HG03342 (cell line): Measurements from ENCODE around the gene PLIN1.

ENCODE experiments used
- ATAC-seq: cut with Tn5 transposase; IDR thresholded peaks from one replicate; pipeline ENCODE4 v1.9.1; 2021; ENCODE audit warnings: mild to moderate bottlenecking, moderate library complexity; ENCODE audit not compliant: unreplicated experiment

Gene PLIN1

DNA sequence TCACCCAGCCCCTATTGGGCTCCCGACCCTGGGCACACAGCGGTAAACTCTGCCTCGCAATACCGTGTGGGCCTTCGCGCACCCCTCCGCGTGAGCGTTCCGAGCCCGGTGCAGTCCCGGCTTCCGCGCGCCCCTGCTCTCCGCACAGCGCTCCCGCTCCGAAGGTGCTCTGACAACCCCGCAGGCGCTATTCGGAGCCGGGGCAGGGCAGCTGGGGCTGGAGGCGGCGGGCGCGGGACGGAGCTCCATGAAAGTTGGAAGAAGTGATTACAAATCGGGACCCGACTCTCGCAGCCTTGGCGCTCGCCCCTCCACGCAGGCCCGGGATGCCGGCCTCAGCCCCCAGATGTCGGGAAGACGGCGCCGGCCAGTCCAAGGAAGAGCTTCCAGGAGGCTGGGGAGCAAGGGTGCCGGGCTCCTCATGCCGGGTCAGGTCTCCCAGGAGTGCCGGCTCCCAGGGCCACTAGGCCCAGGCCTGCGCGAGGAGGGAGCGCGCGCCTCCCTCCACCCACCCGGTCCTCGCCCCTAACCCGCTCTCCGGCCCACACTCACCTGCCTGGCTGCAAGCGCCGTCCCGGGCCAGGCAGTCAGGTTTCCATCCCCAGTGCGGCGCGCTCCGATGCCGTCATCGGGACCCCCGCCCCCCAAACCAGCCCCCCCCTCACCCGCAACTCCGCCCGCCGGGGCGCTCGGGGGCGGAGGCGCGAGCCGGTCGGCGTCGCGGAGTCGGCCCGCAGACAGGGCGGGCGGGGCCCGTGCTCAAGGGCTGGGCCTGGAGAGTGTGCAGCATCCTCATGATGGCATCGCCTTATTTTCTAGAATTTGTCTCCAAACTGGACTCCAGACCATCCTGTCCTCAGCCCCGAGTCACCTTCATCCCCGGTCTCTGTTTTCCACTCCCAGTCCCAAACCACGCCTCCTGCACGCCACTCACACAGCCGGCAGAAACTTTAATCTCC, 24.0 kb downstream of the PLIN1 start, which contains the start of gene KIF7:
Gene KIF7, minus strand, starts transcription at position 621 of the 959 bp plus-strand sequence. CDS start 2,537 bp downstream, outside the sequence.
- no peak for ATAC-seq

DNA sequence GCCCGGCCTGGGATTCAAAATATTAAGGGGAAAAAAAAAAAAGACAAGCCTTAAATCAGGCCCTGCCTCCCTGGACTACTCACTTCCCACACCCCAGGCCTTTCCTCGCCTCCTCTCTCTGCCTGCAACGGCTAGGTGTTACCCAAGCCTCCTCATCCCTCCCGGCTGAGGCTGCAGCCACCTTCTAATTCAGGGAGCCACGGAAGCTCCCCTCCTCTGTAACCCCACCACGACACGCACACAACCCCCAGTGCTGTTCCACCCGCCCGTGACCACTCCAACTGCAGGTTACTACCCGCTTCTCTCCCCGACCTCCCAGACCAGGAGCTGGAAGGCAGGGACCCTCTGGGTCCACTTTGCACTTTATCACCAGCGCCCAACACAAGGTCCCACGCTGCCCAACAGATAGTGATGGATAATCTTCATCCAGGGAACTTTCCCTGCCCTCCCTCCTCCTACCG, 24.8 kb downstream of the PLIN1 start:
- no peak for ATAC-seq

DNA sequence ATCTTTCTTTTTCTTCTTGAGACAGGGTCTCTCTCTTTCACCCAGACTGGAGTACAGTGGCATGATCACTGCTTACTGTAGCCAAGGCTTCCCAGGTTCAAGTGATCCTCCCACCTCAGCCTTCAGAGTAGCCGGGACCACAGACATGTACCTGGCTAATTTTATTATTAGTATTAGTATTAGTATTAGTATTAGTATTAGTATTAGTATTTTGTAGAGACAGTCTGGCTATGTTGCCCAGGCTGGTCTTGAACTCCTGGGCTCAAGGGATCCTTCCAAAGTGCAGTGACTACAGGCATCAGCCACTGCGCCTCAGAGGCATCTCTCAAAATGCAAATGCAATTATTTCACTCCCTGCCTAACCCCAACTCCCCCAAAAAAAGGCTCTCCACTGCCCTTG, 25.6 kb downstream of the PLIN1 start:
- ATAC-seq: no peak

DNA sequence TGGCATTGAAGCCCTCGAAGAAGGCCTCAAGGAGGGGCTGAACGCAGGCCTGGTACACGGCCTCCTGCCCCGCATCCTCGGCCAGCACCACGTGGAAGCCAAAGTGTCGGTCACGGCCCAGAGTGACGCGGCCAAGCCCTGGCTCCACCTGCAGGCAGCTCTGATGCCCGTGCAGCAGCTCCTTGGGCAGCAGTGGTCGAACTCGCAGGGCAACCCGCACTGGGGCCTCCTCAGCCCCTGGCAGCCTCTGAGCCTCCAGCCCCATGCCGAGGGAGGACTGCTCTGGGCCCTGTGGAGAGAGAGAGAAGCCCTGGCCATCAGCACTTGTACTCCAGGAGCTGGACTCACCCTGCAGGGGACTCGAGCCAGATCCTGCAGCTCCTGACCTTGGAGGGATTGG, 26.5 kb downstream of the PLIN1 start:
- ATAC-seq: no peak

DNA sequence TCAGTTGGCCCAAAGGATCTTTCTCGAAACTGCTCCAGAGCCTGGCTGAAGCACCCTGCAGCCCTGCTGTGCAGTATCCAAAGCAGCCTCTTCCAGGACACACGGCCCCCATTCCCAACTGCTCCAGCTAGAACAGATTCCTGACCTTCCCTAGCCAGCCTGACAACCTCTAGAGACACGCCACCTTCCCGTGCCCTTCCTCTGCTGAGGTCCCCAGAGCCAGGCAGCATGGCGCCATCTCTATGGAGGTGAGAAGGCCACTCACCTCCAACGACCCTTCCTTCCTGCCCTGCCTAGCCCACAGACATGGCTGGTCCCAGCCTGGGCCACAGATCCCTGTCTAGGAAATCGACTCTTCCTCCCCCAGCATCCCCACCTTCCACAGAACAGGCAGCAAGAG, 27.0 kb downstream of the PLIN1 start:
- ATAC-seq: no peak

DNA sequence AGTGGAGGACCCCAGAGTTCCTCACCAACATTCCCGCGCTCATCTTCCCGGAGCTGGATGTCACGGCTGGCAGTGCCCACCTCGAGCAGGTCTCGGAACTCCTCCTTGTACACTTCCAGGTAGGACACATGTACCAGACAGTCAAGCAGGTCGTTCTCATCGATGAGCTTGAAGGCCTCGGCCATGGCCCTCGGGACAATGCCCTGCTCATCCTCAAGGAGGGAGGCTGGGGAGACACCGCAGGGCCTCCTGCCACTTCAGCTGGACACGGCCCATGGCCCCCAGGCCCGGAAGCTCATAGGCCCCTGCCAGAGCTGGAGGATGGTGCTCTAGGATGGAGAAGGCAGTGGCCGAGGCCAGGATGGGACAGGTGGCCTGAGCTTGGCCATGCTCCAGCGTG, 29.5 kb downstream of the PLIN1 start:
- ATAC-seq: no peak

DNA sequence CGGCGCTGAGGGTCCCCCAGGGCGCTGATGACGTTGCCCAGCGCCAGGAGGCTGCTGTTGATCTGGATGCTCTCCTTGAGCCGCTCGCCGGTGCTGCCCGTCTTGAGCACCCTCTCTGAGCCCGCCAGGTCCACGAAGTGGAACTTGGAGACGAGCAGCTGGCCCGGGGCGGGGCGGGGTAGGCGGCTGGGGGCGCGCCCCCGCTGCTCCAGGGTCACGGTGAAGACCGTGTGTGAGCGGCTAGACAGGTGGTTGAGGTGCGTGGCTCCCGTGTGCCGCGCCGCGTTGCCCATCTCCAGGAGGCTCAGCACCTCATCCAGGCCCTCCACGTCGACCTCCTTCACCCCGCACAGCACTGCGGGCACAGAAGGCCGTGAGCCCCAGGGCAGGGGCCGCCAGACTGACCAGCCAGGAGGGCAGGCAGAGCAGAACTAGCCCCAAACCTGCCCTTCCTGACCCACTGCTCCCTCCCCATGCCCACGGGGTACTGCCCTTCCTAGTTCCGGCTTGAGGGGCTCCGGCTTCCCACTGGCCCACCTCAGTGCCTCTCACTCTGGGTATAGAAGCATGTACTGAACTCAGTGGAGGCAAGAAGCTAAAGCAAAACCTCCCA, 30.0 kb downstream of the PLIN1 start:
- no peak for ATAC-seq

DNA sequence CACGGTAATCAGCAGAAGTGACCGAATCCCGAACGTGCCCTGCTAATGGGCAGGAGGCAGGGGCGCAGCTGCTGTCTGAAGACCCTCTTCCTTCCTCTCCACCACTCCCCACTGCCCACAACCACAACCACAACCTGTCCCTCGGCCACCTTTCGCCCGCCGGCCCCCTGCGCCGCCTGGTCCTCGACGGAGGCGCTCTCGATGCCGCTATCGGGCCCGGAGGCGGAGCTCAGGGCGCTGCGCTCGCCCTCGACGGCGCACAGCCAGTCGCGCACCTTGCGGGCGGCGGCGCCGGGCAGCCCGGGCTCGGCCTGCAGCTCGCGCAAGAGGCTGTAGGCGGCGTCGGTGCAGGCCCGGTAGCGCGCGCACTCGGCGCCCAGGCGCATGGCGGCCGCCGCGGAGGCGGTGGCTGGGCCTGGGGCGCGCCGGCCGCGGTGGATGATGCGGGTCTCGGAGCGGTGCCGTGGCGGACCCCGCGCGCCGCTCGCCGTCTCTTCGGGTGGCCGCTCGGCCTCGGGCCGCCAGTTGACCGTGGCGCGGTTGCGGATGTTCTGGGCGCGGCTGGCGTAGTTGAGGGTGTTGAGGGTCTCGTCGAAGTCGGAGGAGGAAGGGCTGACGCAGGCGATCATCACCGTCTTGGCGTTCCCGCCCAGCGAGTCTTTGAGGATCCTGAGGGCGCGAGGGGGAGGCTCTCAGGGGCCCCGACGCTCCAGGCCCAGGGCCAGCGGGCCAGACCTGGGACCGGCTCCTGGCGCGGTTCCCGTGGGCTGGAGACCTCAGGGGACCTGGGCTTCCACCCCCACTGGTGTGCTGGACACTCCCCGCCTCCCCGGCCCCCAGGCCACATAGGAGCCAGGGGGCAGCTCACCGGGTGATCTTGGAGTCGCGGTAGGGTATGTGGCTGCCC, 30.8 kb downstream of the PLIN1 start:
- ATAC-seq: no peak

DNA sequence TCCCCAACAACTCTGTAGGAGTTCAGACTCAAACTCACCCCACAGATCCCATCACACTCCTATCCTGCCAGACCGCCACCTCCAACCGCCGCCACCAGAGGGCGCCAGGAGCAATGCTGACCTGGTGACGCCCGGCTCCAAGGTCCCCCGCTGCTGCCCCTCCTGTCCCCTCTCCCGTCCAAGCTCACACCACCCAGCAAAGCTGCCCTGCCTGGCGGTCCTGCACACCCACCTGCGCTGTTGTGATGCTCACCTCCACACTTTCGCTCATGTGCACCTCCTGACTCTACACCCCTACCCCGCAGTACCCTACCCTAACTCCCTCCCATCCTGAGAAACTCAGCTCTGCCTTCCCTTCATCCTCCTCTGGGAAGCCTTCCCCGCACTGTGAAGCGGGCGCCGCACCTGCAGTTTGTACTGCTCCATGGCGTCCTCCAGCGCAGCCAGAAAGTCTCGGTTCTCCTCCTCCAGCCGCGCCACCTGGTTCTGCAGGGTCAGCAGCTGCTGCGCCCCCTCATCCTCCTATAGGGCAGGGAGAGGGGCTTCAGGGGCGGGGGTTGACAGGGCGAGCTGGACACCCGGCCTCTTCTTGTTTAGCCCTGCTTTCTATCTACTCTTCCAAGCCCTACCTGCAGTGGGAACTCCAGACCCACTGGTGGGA, 31.8 kb downstream of the PLIN1 start:
- peak; percentile 57 for ATAC-seq

DNA sequence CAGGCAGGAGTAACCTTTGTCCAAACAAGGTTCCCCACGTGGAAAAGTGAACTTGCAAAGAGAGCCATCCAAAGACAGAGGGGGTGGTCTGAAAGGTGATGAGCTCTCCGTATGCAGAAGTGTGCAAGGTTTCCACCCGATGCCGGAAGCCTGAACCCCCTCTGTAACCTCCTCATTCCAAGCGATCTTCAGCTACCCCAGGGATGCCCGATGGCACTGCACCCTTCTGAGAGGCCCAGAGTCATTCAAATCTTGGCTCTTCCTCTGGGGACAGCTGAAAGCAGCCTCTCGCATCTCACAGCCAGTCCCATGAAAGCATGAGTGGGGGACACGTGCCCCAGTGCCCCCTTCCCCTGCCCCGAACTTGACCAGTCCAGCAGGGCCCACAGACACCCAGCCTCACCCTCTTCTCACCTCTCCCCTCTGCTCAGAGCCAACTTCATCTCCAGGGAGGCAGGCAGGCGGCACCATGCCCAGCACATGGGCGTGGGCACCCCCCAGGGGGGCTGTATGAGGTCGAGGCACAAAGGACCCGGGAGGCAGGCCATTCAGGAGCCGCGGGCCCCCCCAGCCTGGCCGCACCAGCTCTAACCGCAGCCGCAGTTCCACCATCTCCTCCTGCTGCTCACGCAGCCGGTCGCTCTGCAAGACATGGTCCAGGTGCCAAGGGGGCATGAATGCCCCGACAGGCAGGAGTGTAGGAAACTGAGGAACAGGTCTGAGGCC, 32.6 kb downstream of the PLIN1 start:
- no peak for ATAC-seq

DNA sequence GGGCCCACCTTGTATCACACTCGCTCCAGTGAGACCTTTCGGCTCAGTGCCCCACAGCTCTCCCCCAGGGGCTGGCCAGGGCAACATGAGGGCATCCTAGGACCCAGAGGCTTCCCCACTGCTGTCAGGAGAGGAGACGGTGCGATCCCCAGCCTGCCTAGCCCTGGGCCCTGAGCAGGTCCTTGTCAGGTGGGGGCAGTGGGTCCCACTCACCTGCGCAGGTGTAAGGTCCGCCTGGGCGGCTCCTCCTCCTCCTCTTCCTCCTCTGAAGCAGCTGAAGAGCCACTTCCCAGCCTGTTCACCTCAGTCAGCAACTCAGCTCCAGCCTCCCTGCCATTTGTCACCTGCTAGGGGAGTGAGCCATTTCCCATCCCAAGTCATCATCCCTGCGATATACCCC, 33.5 kb downstream of the PLIN1 start:
- ATAC-seq: no peak

DNA sequence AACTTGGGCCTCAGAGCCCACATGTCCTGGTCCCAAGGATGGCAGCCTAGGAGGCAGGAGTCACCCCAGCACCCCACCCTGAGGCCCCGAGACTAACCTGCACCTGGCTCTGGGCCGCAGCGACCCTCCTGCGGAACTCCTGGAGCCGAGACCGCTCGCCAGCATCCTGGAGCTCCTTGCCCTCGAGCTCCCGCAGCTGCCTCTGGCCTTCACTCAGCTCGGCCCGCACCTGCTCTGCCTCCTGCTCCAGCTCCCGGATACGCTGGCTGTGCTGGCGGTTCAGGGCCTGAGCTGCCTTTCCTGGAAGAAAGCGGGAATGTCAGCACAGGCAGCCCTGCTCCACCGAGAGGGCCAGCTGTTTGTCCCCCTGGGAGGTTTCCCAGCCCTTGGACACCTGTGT, 37.1 kb downstream of the PLIN1 start:
- ATAC-seq: no peak

DNA sequence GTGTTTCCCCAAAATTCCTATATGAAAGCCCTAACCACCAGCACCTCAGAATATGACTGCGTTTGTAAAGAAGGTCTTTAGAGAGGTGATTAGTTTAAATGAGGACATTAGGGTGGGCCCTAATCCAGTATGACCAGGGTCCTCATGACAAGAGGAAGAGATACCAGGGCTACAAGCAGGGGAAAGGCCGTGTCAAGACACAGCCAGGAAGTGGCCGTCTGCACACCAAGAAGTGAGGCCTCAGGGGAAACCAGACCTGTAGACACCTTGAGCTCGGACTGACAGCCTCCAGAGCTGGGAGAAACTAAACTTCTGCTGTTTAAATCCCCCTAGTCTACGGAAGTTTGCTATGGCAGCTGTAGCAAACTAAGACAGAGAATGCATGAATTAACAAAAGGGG, 38.1 kb downstream of the PLIN1 start:
- ATAC-seq: no peak

DNA sequence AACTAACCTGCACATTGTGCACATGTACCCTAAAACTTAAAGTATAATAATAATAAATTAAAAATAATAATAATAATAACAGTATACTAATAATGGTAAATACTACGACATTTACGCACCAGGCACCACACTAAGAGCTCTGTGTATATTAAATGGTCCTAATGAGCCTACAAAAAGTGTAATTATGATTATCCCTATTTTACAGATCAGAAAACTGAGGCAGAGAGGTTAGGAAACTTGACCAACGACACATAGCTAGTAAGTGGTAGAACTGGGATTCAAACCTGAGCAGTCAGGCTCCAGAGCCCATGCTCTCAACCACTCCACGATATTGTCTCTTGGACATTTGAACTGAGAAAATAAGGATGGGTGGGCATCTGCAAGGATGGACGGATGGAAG, 38.9 kb downstream of the PLIN1 start:
- ATAC-seq: no peak

DNA sequence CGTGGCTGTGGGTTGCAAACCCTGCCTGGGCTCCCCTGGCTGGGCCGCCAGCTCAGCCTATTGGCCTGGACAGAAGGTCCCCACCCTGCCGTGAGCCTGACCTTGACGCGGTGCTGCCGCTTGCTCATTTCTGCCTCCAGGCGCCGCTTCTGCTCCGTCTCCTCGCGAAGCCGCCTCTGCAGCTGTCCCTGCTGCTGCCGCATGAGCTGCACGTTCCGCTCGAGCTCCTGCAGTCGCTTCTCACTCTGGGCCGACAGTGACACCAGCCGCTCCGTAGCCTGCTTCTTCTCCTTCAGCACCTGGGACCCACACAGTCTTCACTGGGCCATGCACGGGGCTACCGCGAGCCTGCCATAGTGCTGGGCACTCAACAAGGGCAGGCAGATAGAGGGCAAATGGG, 45.6 kb downstream of the PLIN1 start:
- no peak for ATAC-seq

DNA sequence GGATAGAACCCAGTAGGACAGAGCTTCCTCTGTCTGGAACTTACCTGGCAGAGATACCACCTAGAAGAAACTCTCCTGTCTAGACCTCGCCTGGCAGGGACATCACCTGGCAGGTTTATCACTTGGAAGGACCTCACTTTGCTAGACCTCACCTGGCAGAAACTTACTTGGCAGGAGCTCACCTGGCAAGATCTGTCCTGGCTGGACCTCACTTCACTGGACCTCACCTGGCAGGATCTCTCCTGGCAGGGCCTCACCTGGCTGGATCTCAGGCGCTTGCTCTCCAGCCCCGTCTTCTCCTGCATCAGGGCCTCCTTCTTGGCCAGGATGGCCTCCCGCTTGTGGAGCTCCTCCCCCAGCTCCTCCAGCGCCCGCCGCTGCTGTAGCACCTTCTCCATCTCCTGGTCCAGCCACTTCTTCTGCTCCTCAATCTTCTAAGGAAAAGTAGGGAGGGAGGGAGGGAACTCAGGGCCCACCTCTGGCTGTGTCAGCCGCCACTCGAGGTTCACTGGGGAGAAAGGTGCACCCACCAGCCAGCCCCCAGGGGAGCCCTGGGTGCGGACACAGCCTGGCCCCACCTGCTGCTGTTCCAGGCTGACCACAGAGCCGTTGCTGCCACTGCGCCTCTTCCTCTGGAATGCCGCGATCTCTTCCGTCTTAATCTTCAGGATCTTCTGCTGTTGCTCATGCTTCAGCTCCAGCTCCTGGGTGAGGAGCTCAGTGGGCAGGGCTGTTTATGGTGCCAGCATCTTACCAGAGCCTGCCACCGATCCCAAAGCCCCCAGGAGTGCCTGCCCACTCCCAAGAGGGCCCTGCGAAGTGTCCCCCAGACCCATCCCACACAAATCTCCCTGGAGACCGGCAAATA, 46.4 kb downstream of the PLIN1 start:
- no peak for ATAC-seq

DNA sequence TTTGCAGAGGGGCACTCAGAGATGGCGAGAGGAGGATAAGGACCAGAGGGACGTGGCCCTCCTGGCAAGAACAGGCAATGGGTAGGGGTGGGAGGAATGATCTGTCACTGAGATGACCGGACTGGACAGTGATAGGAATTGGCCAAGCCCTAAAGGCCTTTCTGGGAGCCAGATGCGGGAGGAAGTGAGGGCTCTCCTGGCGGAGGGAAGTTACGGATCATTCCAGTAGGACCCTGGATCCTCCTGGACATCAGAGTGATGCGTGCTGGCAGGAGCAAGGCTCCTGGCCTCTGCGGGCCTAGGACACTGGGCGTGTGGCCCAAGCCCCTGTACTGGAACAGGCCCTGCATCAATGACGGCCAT, 47.3 kb downstream of the PLIN1 start:
- no peak for ATAC-seq

DNA sequence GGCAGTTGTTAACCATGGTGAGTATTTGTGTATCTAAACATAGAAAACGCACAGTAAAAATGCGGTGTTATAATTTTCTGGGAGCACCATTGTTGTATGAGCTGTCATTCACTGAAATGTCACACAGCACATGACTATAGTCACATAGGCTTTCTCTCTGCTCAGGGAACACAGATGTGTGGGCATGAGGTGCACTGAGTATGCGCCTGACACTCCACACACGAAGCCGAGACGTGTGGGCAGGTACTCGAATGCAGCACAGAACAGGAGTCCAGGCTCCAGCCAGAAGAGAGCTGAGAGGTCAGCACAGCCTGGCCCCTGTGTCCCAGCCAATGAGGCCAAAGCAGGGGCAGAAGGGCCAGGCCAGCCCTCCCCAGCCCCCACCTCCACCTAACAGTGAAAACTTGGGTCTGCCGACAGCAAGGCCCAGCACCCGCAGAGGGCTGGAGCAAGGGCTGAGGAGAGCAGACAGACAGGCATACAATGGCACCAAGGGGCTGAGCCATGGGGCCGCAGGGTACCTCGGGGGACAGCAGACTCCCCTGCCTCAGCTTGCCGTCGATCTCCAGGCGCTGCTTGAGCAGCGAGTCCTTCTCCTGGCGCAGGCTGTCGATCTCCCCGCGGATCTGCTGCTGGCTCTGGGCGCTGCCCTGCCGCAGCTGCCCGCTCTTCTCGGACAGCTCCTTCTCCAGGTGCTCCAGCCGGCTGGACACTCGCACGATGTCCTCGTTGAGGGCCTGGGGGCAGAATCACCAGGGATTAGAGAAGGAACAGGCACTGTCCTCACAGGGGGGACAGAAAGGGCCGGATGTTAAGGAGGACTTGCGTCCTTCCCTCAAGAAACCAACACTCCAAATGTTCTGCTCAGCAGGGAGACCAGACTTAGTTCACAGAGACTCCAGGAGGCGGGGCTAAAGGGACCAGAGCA, 47.9 kb downstream of the PLIN1 start:
- ATAC-seq: no peak
